Loucy (cell line): Measurements from ENCODE around the gene IFNA1.

ENCODE experiments used
- H2AFZ ChIP-seq: fragments of 200-600 bp; sonication (generic); 2 replicates; pipeline ENCODE4 v1.6.0; 2016; ENCODE audit warnings: antibody characterized with exemption, mild to moderate bottlenecking, low read length, moderate library complexity
- H3F3A ChIP-seq: fragments of 200-600 bp; 2 replicates; pipeline ENCODE4 v1.6.0; 2016; ENCODE audit warnings: antibody characterized with exemption, low read depth, mild to moderate bottlenecking
- H3K27me3 ChIP-seq: fragments of 200-600 bp; sonication (generic); 2 replicates; pipeline ENCODE4 v1.6.1; 2014; ENCODE audit warnings: low read length, mild to moderate bottlenecking; ENCODE audit not compliant: insufficient read depth, poor library complexity, severe bottlenecking
- H3K36me3 ChIP-seq: fragments of 200-600 bp; sonication (generic); 2 replicates; pipeline ENCODE4 v1.6.1; 2016; ENCODE audit warnings: low read length; ENCODE audit not compliant: insufficient read depth
- H3K4me1 ChIP-seq: fragments of 200-600 bp; sonication (generic); 2 replicates; pipeline ENCODE4 v1.5.1; 2014; ENCODE audit warnings: low read length, mild to moderate bottlenecking; ENCODE audit not compliant: insufficient read depth, poor library complexity, severe bottlenecking
- H3K4me2 ChIP-seq: fragments of 200-600 bp; sonication (generic); 2 replicates; pipeline ENCODE4 v1.6.0; 2014; ENCODE audit warnings: antibody characterized with exemption, low read length, low read depth, mild to moderate bottlenecking; ENCODE audit not compliant: poor library complexity, severe bottlenecking
- H3K4me3 ChIP-seq: fragments of 200-600 bp; sonication (generic); 2 replicates; pipeline ENCODE4 v1.5.1; 2014; ENCODE audit warnings: low read length, mild to moderate bottlenecking, mixed read lengths; ENCODE audit not compliant: poor library complexity, severe bottlenecking
- H3K79me2 ChIP-seq: fragments of 200-600 bp; sonication (generic); 2 replicates; pipeline ENCODE4 v1.6.1; 2014; ENCODE audit warnings: low read length; ENCODE audit not compliant: insufficient read depth
- H3K9ac ChIP-seq: fragments of 200-600 bp; sonication (generic); 2 replicates; pipeline ENCODE4 v1.6.0; 2014; ENCODE audit warnings: mild to moderate bottlenecking, low read depth, low read length, moderate library complexity; ENCODE audit not compliant: poor library complexity, severe bottlenecking
- H3K9me2 ChIP-seq: fragments of 200-600 bp; sonication (generic); replicated peaks from 2 replicates; pipeline ENCODE4 v1.6.1; 2016; ENCODE audit warnings: low read depth, low read length, mixed read lengths
- H3K9me3 ChIP-seq: fragments of 200-600 bp; sonication (generic); 2 replicates; pipeline ENCODE4 v1.6.1; 2014; ENCODE audit warnings: mild to moderate bottlenecking, antibody characterized with exemption, low read length, low read depth; ENCODE audit not compliant: insufficient read depth
- H4K20me1 ChIP-seq: fragments of 200-600 bp; sonication (generic); 2 replicates; pipeline ENCODE4 v1.6.0; 2014; ENCODE audit warnings: antibody characterized with exemption, low read length, mild to moderate bottlenecking; ENCODE audit not compliant: insufficient read depth, poor library complexity, severe bottlenecking
- CTCF ChIP-seq: fragments of 200-600 bp; sonication (generic); conservative IDR thresholded peaks from 2 replicates; pipeline ENCODE4 v1.5.1; 2014; ENCODE audit warnings: mild to moderate bottlenecking, antibody characterized with exemption, low read length
- EZH2phosphoT487 ChIP-seq: fragments of 200-600 bp; IDR thresholded peaks from 2 replicates; pipeline ENCODE4 v1.6.1; 2018; ENCODE audit warnings: antibody characterized with exemption, mild to moderate bottlenecking, moderate library complexity, borderline replicate concordance

IFNA1 gene

DNA sequence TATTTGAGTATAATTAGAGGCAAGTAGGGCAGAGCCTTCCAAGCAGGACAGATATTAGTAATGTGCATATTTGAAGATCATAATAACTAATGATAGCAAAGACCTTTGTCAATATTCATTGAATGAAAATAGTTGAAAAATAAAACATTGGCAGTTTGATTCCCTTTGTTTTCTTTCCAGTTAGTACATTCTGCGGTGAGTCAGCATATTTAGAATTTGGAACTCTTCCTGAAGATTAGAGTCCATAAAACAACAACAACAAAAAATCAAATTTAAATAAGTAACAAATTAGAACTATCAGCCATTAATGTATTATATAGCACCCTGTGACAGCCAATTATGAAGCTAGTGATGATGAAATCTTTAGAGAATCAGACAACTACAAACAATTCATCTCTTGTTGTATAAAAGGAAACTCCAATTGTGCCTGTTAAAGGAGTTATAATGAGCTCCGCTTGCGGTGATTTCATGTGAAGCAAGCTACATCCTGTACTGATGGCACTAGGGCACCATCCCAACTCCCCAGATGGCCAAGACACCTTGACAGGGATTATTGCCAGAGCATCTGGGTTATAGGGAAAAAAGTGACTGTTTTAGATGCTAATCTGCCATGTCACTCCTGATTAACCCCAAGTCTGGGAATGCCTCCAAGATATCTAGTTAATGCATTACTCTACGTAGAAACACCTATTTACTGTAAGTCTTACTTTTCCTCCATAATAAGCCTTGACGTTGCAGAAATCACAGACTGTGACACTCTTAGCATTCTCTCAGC, 24.6 kb upstream of the IFNA1 start:
- no peaks in the 10 kb centered on the region for H3F3A ChIP-seq
- no peak overlapping the region for H3K4me2 ChIP-seq
- H3K9me3 ChIP-seq = no peaks in the 10 kb centered on the region
- H4K20me1 ChIP-seq = no peaks in the 10 kb centered on the region
- TF ChIP-seq CTCF (no peak), EZH2phosphoT487 (no peak)
- H3K27me3 ChIP-seq = no peaks in the 10 kb centered on the region
- no peak overlapping the region for H3K4me3 ChIP-seq
- H3K9ac ChIP-seq = no peak overlapping the region
- no peaks in the 10 kb centered on the region for H3K36me3 ChIP-seq
- no peaks in the 10 kb centered on the region for H3K4me1 ChIP-seq
- no peaks in the 10 kb centered on the region for H3K9me2 ChIP-seq
- H2AFZ ChIP-seq = no peak overlapping the region
- no peaks in the 10 kb centered on the region for H3K79me2 ChIP-seq

DNA sequence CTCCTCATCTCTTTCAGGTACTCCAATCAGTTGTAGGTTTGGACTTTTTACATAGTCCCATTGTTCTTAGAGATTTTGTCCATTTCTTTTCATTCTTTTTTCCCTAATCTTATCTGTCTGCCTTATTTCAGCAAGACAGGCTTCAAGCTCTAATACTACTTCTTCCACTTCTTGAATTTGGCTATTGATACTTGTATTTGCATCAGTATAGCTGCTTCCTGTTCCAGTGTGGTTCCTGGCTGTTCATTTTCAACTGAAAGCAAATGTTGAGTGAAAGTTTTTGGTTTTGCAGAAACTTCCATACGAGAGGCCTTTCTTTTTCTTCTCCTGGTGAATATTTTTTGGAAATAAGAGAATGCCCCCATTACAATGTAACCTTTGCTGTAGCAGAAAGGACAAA, 12.0 kb upstream of the IFNA1 start:
- no peaks in the 10 kb centered on the region for H3K9me2 ChIP-seq
- H3K79me2 ChIP-seq = no peaks in the 10 kb centered on the region
- no peak overlapping the region; the same call in 1 of the 2 replicates for H2AFZ ChIP-seq
- no peak overlapping the region for H3K4me2 ChIP-seq
- no peaks in the 10 kb centered on the region for H4K20me1 ChIP-seq
- TF ChIP-seq EZH2phosphoT487 (no peak), CTCF (no peak)
- no peak overlapping the region for H3K4me3 ChIP-seq
- no peaks in the 10 kb centered on the region for H3K9me3 ChIP-seq
- no peaks in the 10 kb centered on the region for H3K36me3 ChIP-seq
- no peak overlapping the region for H3K9ac ChIP-seq
- H3K27me3 ChIP-seq = no peaks in the 10 kb centered on the region
- no peaks in the 10 kb centered on the region for H3F3A ChIP-seq
- H3K4me1 ChIP-seq = no peaks in the 10 kb centered on the region

DNA sequence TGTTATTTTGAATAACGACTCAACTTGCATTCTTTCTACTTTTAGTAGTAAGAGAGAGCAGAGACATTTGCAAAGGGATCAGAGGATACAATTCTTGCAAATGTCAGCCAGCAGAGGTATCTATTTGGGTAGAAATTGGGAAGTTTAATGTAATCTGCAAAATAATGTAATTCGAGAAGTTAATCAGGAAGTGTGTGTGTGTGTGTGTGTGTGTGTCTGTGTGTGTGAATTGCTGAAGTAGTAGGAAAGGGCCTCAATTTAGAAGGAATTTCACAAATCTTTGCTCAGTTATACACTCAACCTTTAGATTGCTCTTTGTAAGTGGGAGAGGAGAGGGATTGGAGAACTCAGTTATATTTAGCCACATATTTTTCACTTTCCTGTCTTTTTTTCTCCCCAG, 11.0 kb upstream of the IFNA1 start:
- Histone ChIP-seq H2AFZ (no peak overlapping the region), H3K27me3 (no peaks in the 10 kb centered on the region), H3K4me3 (no peak overlapping the region), H3K79me2 (no peaks in the 10 kb centered on the region), H3K36me3 (no peaks in the 10 kb centered on the region), H3K9me3 (no peaks in the 10 kb centered on the region), H3K4me2 (no peak overlapping the region), H4K20me1 (no peaks in the 10 kb centered on the region), H3K9me2 (no peaks in the 10 kb centered on the region), H3K9ac (no peak overlapping the region), H3F3A (no peaks in the 10 kb centered on the region), H3K4me1 (no peaks in the 10 kb centered on the region)
- TF ChIP-seq CTCF (no peak), EZH2phosphoT487 (no peak)
